K562 (cell line): ENCODE measurements around the gene STAT6. TPM values are rescaled to one million over a fixed set of nuclear protein-coding genes. Genes with fewer than 3 reads are reported as not detected.

Source experiments
- STAT6 ChIP-seq: sonication (generic); formaldehyde crosslinking; IDR thresholded peaks from 2 replicates; pipeline ENCODE4 v1.8.1; 2023; ENCODE audit warnings: mild to moderate bottlenecking, missing genetic modification reagents
- ZNF318 ChIP-seq, 2 experiments: fragments of 450-650 bp; IDR thresholded peaks; 2 replicates each; pipeline ENCODE4 v1.6.1; 2016; ENCODE audit warnings: mild to moderate bottlenecking in 2 of 2, borderline replicate concordance in 1 of 2, low read depth in 1 of 2, moderate library complexity in 1 of 2
- ZNF507 ChIP-seq: conservative IDR thresholded peaks from 2 replicates; pipeline ENCODE4 v1.6.1; 2017; ENCODE audit warnings: missing genetic modification characterization, missing compliant biosample characterization
- polyA plus RNA-seq, 8 experiments: library from polyadenylated mRNA; depleted of rRNA in 4 of 8; stranded (reverse) in 5 of 8; unstranded in 3 of 8; fragments of >200 nt; fragmentation: Nextera tagmentation in 2 of 8; fragmentation: Illumina TruSeq in 1 of 8; extraction: Ambion mirVana in 2 of 8; extraction: Trizol in 1 of 8; gene quantifications; 2 replicates each; pipeline versions ENCODE4 v1.2.1 to v1.2.3, GENCODE V29; 2011 to 2014; ENCODE audit warnings: inconsistent platforms in 1 of 8, missing spikeins in 1 of 8
- total RNA-seq, 7 experiments: library from RNA; depleted of rRNA in 6 of 7; stranded (reverse); fragments of >200 nt in 6 of 7; fragmentation: Illumina TruSeq in 2 of 7; extraction: Trizol in 2 of 7; gene quantifications; 2 replicates each; pipeline versions ENCODE4 v1.2.1 to v1.2.3, GENCODE V29; 2011 to 2021; ENCODE audit warnings: low replicate concordance in 1 of 7
- TF ChIP-seq, protein P1 (sequence below): fragments of 250-450 bp; sonication (Bioruptor Pico); IDR thresholded peaks from 2 replicates; pipeline ENCODE4 v1.8.0; 2021; ENCODE audit warnings: borderline replicate concordance, mild to moderate bottlenecking, moderate library complexity; ENCODE audit not compliant: poor library complexity, severe bottlenecking

STAT6 gene
- total and polyA plus RNA-seq, 9 of the 15 experiments (the other 6 are each of a cell fraction or from before 2014, with no cell fraction given) = 2.4 to 49.5 (median 26.5) TPM

DNA sequence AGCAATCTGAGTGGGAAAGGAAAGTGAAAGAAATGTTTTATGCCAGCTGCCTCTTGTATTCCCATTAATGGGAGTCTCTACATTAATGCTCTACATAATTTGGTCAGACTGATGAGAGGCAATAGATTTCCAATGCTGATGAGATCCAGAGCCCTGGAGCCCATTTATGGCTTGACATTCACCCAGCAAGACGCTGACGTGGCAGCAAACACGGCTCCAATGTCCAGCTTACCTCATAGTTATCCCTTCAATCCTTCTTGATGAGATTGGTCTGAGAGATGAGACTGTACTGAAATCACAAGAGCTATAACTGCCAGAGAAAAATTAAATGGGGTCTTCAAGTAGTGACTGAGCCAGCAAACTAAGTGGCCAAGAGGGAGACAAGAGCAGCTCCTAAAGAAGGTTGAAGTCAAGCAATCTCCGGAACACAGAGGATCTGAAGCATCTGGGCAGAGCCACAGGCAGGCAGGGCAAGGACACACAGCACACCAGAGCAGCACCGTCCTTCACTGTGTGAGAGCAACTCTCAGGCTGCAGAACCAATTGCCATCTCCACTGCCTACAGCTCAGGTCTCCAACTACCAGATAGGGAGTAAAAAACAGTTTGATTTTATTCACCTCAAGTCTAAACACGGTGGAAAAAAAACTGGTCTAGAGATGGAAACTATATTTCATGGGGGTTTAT lies 54.0 kb downstream of the STAT6 start (continued):
- no peak for TF ChIP-seq ZNF318 (IDR thresholded peaks at IDR 0.05; ENCODE audit: borderline replicate concordance in 1 of 2, low read depth in 1 of 2)
- TF ChIP-seq, protein P1, sequence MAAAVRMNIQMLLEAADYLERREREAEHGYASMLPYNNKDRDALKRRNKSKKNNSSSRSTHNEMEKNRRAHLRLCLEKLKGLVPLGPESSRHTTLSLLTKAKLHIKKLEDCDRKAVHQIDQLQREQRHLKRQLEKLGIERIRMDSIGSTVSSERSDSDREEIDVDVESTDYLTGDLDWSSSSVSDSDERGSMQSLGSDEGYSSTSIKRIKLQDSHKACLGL = no peak
- no peak for TF ChIP-seq ZNF507
- no peak for TF ChIP-seq STAT6 (CRISPR knock-in tag)
